HuH-7.5 (cell line): Measurements from ENCODE around the gene TMEM203.
A peak's percentile ranks its signal among the peaks of the same experiment; 100 is the strongest.

Experiments
- DNase-seq: peaks from one replicate; pipeline ENCODE4 v3.0.0; 2011; ENCODE audit warnings: low spot score

The TMEM203 gene

GRCh38 chr9:137217276-137218211, 12.1 kb upstream of the TMEM203 start:
- DNase-seq, result no peak

- DNase-seq, result no peak
Observed at GRCh38 chr9:137216188-137216965, 10.9 kb upstream of the TMEM203 start.

- DNase-seq, result no peak
Observed at GRCh38 chr9:137215196-137215986, 9.9 kb upstream of the TMEM203 start.

- DNase-seq, result no peak
Observed at GRCh38 chr9:137214620-137215019, 9.2 kb upstream of the TMEM203 start.

GRCh38 chr9:137213160-137214060, 8.0 kb upstream of the TMEM203 start:
- DNase-seq, result no peak

- no peak for DNase-seq
Observed at GRCh38 chr9:137212520-137212919, 7.1 kb upstream of the TMEM203 start.

GRCh38 chr9:137211532-137211931, 6.1 kb upstream of the TMEM203 start:
- no peak for DNase-seq

- no peak for DNase-seq
Observed at GRCh38 chr9:137206602-137207001, 1.2 kb upstream of the TMEM203 start.

GRCh38 chr9:137204731-137205125, 720 bp downstream of the TMEM203 start:
- no peak for DNase-seq

GRCh38 chr9:137202966-137203365, 2.5 kb downstream of the TMEM203 start:
- no peak for DNase-seq

GRCh38 chr9:137201205-137201868, 4.1 kb downstream of the TMEM203 start:
- no peak for DNase-seq

GRCh38 chr9:137200311-137201204, 4.9 kb downstream of the TMEM203 start, which contains the start of gene TPRN:
TPRN (minus strand) TSS chr9:137200741; CDS start chr9:137200711, 30 bp downstream.
- DNase-seq, result peak; percentile 100

GRCh38 chr9:137199411-137200121, 5.9 kb downstream of the TMEM203 start:
- DNase-seq, result no peak

GRCh38 chr9:137198902-137199283, 6.6 kb downstream of the TMEM203 start:
- no peak for DNase-seq

GRCh38 chr9:137198051-137198901, 7.2 kb downstream of the TMEM203 start:
- no peak for DNase-seq

- DNase-seq, result no peak
Observed at GRCh38 chr9:137195525-137196220, 9.8 kb downstream of the TMEM203 start.

GRCh38 chr9:137194909-137195308, 10.5 kb downstream of the TMEM203 start:
- no peak for DNase-seq
